Measurements from ENCODE around the gene ROR1. TPM values are rescaled to one million over a fixed set of nuclear protein-coding genes. Genes with fewer than 3 reads are reported as not detected.

ROR1 gene
- total and polyA plus RNA-seq, 5 donors, result 3.4 to 32.5 (median 11.9) TPM

- no peak for DNase-seq
These were observed 140.9 kb downstream of the ROR1 start for GRCh38 chr1:63914706-63915105.

GRCh38 chr1:63915121-63915520 is 141.3 kb downstream of the ROR1 start:
- intact Hi-C loops (cut with DNase I), result loop anchor here in 1 of 4 donors (10.0 kb wide), 1 partner anchor 140 kb away; the partner anchor contains the start of gene ROR1
- H3K27me3 ChIP-seq (ENCODE audit: control insufficient read depth, insufficient read depth), result no peaks in the 10 kb centered on the region
- H3K4me1 ChIP-seq (ENCODE audit: control insufficient read depth, insufficient read depth, low read length), result peaks cover 5% of the 10 kb centered on the region
- 81% methylated on average over 1 of the region's 1 CpG for WGBS
- H3K27ac ChIP-seq (ENCODE audit: low read length), result no peak overlapping the region
- H3K4me3 ChIP-seq (ENCODE audit: low read length), result no peak overlapping the region
- no peak for DNase-seq
- no peak for ATAC-seq
- no peaks in the 10 kb centered on the region for H3K9me3 ChIP-seq (ENCODE audit: control insufficient read depth, low read length)

More at GRCh38 chr1:63914706-63915105, 140.9 kb downstream of the ROR1 start:
- H3K27ac ChIP-seq (ENCODE audit: low read length), result no peak overlapping the region
- H3K4me1 ChIP-seq (ENCODE audit: control insufficient read depth, insufficient read depth, low read length), result peaks cover 5% of the 10 kb centered on the region
- 98% methylated on average over 1 of the region's 1 CpG for WGBS
- no peak overlapping the region for H3K4me3 ChIP-seq (ENCODE audit: low read length)
- intact Hi-C loops (cut with DNase I), result loop anchor here in 1 of 4 donors (10.0 kb wide), 1 partner anchor 140 kb away; the partner anchor contains the start of gene ROR1
- ATAC-seq, result no peak
- no peaks in the 10 kb centered on the region for H3K9me3 ChIP-seq (ENCODE audit: control insufficient read depth, low read length)
- H3K27me3 ChIP-seq (ENCODE audit: control insufficient read depth, insufficient read depth), result no peaks in the 10 kb centered on the region

- Histone ChIP-seq H3K27me3 (ENCODE audit: control insufficient read depth, insufficient read depth) (no peaks in the 10 kb centered on the region), H3K4me1 (ENCODE audit: control insufficient read depth, insufficient read depth, low read length) (peaks cover 10% of the 10 kb centered on the region), H3K27ac (ENCODE audit: low read length) (no peak overlapping the region), H3K4me3 (ENCODE audit: low read length) (no peak overlapping the region), H3K9me3 (ENCODE audit: control insufficient read depth, low read length) (no peaks in the 10 kb centered on the region)
- DNase-seq (no peak), ATAC-seq (no peak)
- 91% methylated on average over 2 of the region's 2 CpGs for WGBS
- intact Hi-C loops (cut with DNase I), result loop anchor here in 1 of 4 donors (10.0 kb wide), 1 partner anchor 142 kb away; the partner anchor contains the start of gene ROR1
These were observed 142.9 kb downstream of the ROR1 start for GRCh38 chr1:63916485-63917360.

DNA sequence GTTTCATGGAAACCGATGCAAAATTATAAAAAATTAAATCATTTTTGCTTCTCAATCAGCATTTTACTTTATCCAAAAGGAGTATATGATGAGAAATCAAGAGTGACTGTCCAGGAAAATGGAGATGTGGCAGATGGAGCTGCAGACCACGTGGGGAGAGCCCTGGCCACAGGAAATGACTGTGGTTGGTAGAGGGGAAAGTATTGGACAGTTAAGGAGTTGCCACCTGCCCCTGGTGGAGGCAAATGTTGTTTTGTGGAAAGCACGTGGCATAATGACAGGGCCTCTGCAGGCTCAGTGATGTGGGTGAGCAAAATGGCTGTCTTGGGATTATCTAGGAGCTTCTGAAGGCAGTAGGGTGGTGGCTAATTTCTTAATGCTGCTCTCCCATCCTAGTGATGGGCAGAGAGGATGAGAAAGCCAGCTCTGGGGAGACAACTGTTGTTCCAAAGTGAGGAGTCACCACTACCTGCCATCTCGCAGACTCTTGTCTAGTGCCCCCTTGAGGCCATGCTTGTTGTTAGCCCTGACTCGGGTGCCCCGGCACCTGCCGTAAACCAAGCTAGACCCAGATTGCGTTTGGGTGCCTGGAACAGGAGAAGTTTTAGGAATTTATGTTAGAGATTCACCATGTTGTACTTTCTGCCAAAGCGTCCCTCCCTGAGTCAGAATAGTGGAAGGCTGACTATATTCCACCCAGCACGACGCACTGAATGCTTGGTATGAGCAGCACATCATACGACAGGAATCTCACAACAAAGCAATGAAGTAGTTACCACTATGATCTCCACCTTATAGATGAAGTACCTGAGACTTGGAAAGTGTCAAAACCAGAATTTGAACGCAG is 144.0 kb downstream of the ROR1 start:
- no peak overlapping the region for H3K4me3 ChIP-seq (ENCODE audit: low read length)
- no peaks in the 10 kb centered on the region for H3K9me3 ChIP-seq (ENCODE audit: control insufficient read depth, low read length)
- peaks cover 10% of the 10 kb centered on the region for H3K4me1 ChIP-seq (ENCODE audit: control insufficient read depth, insufficient read depth, low read length)
- no peaks in the 10 kb centered on the region for H3K27me3 ChIP-seq (ENCODE audit: control insufficient read depth, insufficient read depth)
- ATAC-seq, result no peak
- 90% methylated on average over 13 of the region's 13 CpGs for WGBS
- H3K27ac ChIP-seq (ENCODE audit: low read length), result no peak overlapping the region
- intact Hi-C loops (cut with DNase I), result loop anchor here in 1 of 4 donors (10.0 kb wide), 1 partner anchor 143 kb away; the partner anchor contains the start of gene ROR1
- DNase-seq, result no peak

- Histone ChIP-seq H3K9me3 (ENCODE audit: control insufficient read depth, low read length) (no peaks in the 10 kb centered on the region), H3K4me3 (ENCODE audit: low read length) (no peak overlapping the region), H3K27ac (ENCODE audit: low read length) (no peak overlapping the region), H3K27me3 (ENCODE audit: control insufficient read depth, insufficient read depth) (no peaks in the 10 kb centered on the region), H3K4me1 (ENCODE audit: control insufficient read depth, insufficient read depth, low read length) (peaks cover 10% of the 10 kb centered on the region)
- intact Hi-C loops (cut with DNase I), result loop anchor here in 1 of 4 donors (10.0 kb wide), 1 partner anchor 144 kb away; the partner anchor contains the start of gene ROR1
- no peak for ATAC-seq
- no peak for DNase-seq
- 76% methylated on average over 10 of the region's 10 CpGs for WGBS
These were observed 144.7 kb downstream of the ROR1 start for GRCh38 chr1:63918418-63918945.

DNA sequence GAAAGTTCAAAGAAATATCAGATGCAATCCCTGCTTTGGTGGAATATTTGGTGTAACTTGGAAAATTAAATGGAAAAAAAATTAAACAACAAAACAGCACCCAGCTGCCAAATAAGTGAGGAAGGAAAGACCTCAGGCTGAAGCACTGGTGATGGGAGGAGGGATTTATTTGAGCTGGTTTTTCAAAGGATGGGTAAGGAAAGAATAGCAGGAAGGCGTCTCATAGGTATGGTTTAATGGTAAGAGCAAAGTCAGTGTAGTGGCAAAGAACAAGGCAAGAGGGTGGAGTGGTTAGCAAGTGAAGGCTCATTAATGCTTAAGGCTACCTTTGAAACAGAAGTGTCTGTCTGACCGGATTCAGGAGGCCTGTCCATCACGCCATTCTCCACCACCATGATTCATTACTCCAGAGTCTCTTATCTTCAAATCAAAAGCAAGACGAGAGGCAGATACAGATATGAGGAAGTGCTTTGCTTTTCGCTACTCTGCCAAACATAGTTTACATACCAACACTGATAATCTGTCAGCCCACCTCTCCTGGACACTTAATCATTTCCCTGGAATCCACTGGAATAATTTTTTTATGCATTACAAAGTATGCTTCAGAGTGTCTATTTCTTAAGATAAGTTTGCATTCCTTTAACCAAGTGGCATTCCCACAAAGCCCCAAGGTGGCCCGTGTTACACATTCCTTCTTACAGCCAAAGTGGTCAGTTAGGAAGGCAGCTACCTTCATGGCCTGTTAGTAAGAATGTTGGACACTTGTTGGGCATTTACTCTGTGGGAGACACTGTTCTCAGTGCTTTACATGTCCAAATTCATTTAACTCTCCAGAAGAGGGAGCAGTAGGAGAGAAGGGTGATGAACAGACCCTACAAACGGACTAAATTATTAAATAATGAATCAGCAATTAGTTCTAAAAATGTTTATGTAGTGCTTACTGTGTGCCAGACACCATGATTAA is 146.6 kb downstream of the ROR1 start:
- H3K9me3 ChIP-seq (ENCODE audit: control insufficient read depth, low read length), result no peaks in the 10 kb centered on the region
- peak in 1 of 2 donors; percentile 5 for ATAC-seq
- no peak overlapping the region for H3K4me3 ChIP-seq (ENCODE audit: low read length)
- no peaks in the 10 kb centered on the region for H3K27me3 ChIP-seq (ENCODE audit: control insufficient read depth, insufficient read depth)
- WGBS, result 60% methylated on average over 7 of the region's 7 CpGs
- intact Hi-C loops (cut with DNase I), result loop anchor here in 1 of 4 donors (10.0 kb wide), 1 partner anchor 224 kb away; no protein-coding TSS in a partner anchor
- no peak for DNase-seq
- H3K4me1 ChIP-seq (ENCODE audit: control insufficient read depth, insufficient read depth, low read length), result peaks cover 8% of the 10 kb centered on the region
- peak overlapping the region; percentile 31 for H3K27ac ChIP-seq (ENCODE audit: low read length)

DNA sequence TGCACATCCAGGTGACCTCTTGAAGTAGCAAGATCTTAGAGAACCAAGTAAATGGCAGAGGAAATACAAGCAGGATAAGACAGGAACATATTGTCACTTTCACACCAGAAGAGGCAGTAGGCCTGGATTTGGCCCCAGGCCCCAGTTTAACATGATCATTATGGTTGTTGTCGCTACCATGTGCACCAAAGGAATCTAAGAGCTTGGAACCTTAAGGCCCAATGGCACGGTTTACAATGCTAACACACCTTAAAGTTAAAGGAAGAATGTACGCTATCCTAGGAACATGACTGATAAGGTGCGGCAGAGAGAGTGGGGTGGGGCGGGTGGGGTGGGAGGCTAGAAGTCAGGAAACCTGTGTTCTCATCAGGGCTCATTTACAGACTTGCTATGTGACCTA is 147.5 kb downstream of the ROR1 start:
- peak overlapping the region; percentile 28 for H3K27ac ChIP-seq (ENCODE audit: low read length)
- DNase-seq (no peak), ATAC-seq (no peak)
- no peaks in the 10 kb centered on the region for H3K27me3 ChIP-seq (ENCODE audit: control insufficient read depth, insufficient read depth)
- intact Hi-C loops (cut with DNase I), result loop anchor here in 1 of 4 donors (10.0 kb wide), 1 partner anchor 223 kb away; no protein-coding TSS in a partner anchor
- no peak overlapping the region for H3K4me3 ChIP-seq (ENCODE audit: low read length)
- 81% methylated on average over 5 of the region's 5 CpGs for WGBS
- no peaks in the 10 kb centered on the region for H3K9me3 ChIP-seq (ENCODE audit: control insufficient read depth, low read length)
- peaks cover 8% of the 10 kb centered on the region for H3K4me1 ChIP-seq (ENCODE audit: control insufficient read depth, insufficient read depth, low read length)

DNA sequence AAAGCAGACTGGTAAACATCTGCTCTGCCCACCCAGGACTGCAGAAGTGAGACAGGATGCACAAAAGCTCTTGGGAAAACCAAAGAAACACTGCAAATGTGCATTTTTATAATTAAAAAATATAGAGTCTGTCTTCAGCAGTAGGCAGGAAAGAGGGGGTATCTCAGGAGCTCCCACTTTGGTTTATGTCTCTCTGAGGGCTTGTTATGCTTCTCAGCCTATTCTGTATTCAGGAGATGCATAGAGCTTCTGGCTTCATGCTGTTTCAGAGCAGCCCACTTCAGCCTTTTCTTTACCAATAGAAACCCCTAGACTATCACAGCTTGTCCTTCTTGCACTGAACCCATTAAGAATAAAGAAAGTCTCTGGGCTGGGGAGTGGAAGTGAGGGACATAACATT is 148.0 kb downstream of the ROR1 start:
- intact Hi-C loops (cut with DNase I), result loop anchor here in 1 of 4 donors (10.0 kb wide), 1 partner anchor 223 kb away; no protein-coding TSS in a partner anchor
- H3K4me3 ChIP-seq (ENCODE audit: low read length), result no peak overlapping the region
- DNase-seq (no peak), ATAC-seq (no peak)
- peaks cover 6% of the 10 kb centered on the region for H3K4me1 ChIP-seq (ENCODE audit: control insufficient read depth, insufficient read depth, low read length)
- H3K27ac ChIP-seq (ENCODE audit: low read length), result no peak overlapping the region
- H3K27me3 ChIP-seq (ENCODE audit: control insufficient read depth, insufficient read depth), result no peaks in the 10 kb centered on the region
- no peaks in the 10 kb centered on the region for H3K9me3 ChIP-seq (ENCODE audit: control insufficient read depth, low read length)

DNA sequence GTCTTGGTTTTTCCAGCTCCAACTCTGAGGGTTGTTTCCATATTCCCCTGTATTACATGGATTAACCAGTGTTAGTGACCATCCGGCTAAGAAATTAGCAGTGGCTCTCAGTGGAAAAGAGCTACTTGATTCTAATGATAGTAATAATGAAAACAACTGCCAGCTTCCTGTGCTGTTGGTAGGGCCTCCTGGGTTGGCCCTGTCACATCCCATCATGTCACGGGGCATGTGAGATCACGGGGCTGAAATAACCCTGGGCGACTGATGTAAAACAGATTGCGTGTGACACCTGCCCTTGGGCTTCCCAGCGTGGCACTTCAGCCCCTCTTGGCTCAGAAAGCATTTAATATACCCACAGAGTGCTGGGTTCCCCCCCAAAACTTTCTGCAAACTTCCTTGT is 149.0 kb downstream of the ROR1 start:
- 61% methylated on average over 6 of the region's 6 CpGs for WGBS
- Histone ChIP-seq H3K4me3 (ENCODE audit: low read length) (no peak overlapping the region), H3K27me3 (ENCODE audit: control insufficient read depth, insufficient read depth) (no peaks in the 10 kb centered on the region), H3K27ac (ENCODE audit: low read length) (peak overlapping the region; percentile 91), H3K9me3 (ENCODE audit: control insufficient read depth, low read length) (no peaks in the 10 kb centered on the region), H3K4me1 (ENCODE audit: control insufficient read depth, insufficient read depth, low read length) (peaks cover 6% of the 10 kb centered on the region)
- ATAC-seq, result peak; percentile 62 to 64
- intact Hi-C loops (cut with DNase I), result loop anchor here in 1 of 4 donors (10.0 kb wide), 1 partner anchor 222 kb away; no protein-coding TSS in a partner anchor
- DNase-seq, result no peak
